ENCODE results near the gene PGAP1.

GRCh38 chr2:196952936-196953335 lies 26.4 kb upstream of the PGAP1 start:
- TF ChIP-seq SUZ12 (IDR thresholded peaks at IDR 0.05; ENCODE audit: extremely low read depth, insufficient read depth, insufficient read length) (no peak), ZNF274 (IDR thresholded peaks at IDR 0.05; ENCODE audit: low read depth, low read length) (no peak), YY1 (IDR thresholded peaks at IDR 0.05; ENCODE audit: insufficient read depth, insufficient read length) (no peak)
